ENCODE measurements around the gene SLC66A2.

GRCh38 chr18:79906706-79907105, 44.7 kb downstream of the SLC66A2 start:
- TF ChIP-seq POLR2A (IDR thresholded peaks at IDR 0.05): no peak
- TF ChIP-seq CTCF (IDR thresholded peaks at IDR 0.05): no peak
